Measurements from ENCODE around the gene PAWR.
"Not testable (repeated sequence)": the region's sequence is repeated elsewhere in the genome, so short reads cannot be mapped to it uniquely, and the experiment has no call there.

PAWR gene

GRCh38 chr12:79684338-79684737, 6.4 kb downstream of the PAWR start:
- H3K4me3 ChIP-seq (ENCODE audit: low read length); H3K9me3 ChIP-seq (ENCODE audit: insufficient read depth, low read depth, low read length); H3K27ac ChIP-seq (ENCODE audit: low read length); H3K9ac ChIP-seq (ENCODE audit: low read depth, low read length); H3K36me3 ChIP-seq (ENCODE audit: insufficient read depth, low read depth, low read length); H3K27me3 ChIP-seq (ENCODE audit: insufficient read depth, low read length): not testable (repeated sequence)
- H3K4me1 ChIP-seq (ENCODE audit: insufficient read depth, low read length) = peaks cover 42% of the 10 kb centered on the region

GRCh38 chr12:79682593-79682992, 8.2 kb downstream of the PAWR start:
- Histone ChIP-seq H3K9me3 (ENCODE audit: insufficient read depth, low read depth, low read length) (no peaks in the 10 kb centered on the region), H3K36me3 (ENCODE audit: insufficient read depth, low read depth, low read length) (peaks cover 5% of the 10 kb centered on the region), H3K27me3 (ENCODE audit: insufficient read depth, low read length) (no peaks in the 10 kb centered on the region), H3K4me1 (ENCODE audit: insufficient read depth, low read length) (peaks cover 52% of the 10 kb centered on the region), H3K4me3 (ENCODE audit: low read length) (no peak overlapping the region), H3K9ac (ENCODE audit: low read depth, low read length) (no peak overlapping the region), H3K27ac (ENCODE audit: low read length) (no peak overlapping the region)

- Histone ChIP-seq H3K9me3 (ENCODE audit: insufficient read depth, low read depth, low read length) (no peaks in the 10 kb centered on the region), H3K4me1 (ENCODE audit: insufficient read depth, low read length) (peaks cover 43% of the 10 kb centered on the region), H3K27me3 (ENCODE audit: insufficient read depth, low read length) (no peaks in the 10 kb centered on the region), H3K36me3 (ENCODE audit: insufficient read depth, low read depth, low read length) (no peaks in the 10 kb centered on the region; the same call in 1 of the 2 replicates), H3K27ac (ENCODE audit: low read length) (no peak overlapping the region), H3K4me3 (ENCODE audit: low read length) (no peak overlapping the region), H3K9ac (ENCODE audit: low read depth, low read length) (no peak overlapping the region)
Observed at GRCh38 chr12:79681008-79681590, 9.7 kb downstream of the PAWR start.

- H3K27ac ChIP-seq (ENCODE audit: low read length) = no peak overlapping the region
- no peaks in the 10 kb centered on the region for H3K27me3 ChIP-seq (ENCODE audit: insufficient read depth, low read length)
- no peak overlapping the region for H3K4me3 ChIP-seq (ENCODE audit: low read length)
- peaks cover 43% of the 10 kb centered on the region for H3K4me1 ChIP-seq (ENCODE audit: insufficient read depth, low read length)
- H3K36me3 ChIP-seq (ENCODE audit: insufficient read depth, low read depth, low read length) = no peaks in the 10 kb centered on the region; the same call in 1 of the 2 replicates
- H3K9ac ChIP-seq (ENCODE audit: low read depth, low read length) = no peak overlapping the region
- H3K9me3 ChIP-seq (ENCODE audit: insufficient read depth, low read depth, low read length) = no peaks in the 10 kb centered on the region
Observed at GRCh38 chr12:79680051-79680450, 10.7 kb downstream of the PAWR start.

- H3K27me3 ChIP-seq (ENCODE audit: insufficient read depth, low read length) = no peaks in the 10 kb centered on the region
- no peak overlapping the region for H3K4me3 ChIP-seq (ENCODE audit: low read length)
- no peaks in the 10 kb centered on the region for H3K36me3 ChIP-seq (ENCODE audit: insufficient read depth, low read depth, low read length)
- no peaks in the 10 kb centered on the region for H3K9me3 ChIP-seq (ENCODE audit: insufficient read depth, low read depth, low read length)
- H3K4me1 ChIP-seq (ENCODE audit: insufficient read depth, low read length) = peaks cover 48% of the 10 kb centered on the region
- H3K9ac ChIP-seq (ENCODE audit: low read depth, low read length) = no peak overlapping the region
- no peak overlapping the region for H3K27ac ChIP-seq (ENCODE audit: low read length)
Observed at GRCh38 chr12:79678306-79678705, 12.5 kb downstream of the PAWR start.

- Histone ChIP-seq H3K4me1 (ENCODE audit: insufficient read depth, low read length) (peaks cover 46% of the 10 kb centered on the region), H3K36me3 (ENCODE audit: insufficient read depth, low read depth, low read length) (no peaks in the 10 kb centered on the region), H3K27ac (ENCODE audit: low read length) (no peak overlapping the region), H3K9ac (ENCODE audit: low read depth, low read length) (no peak overlapping the region), H3K9me3 (ENCODE audit: insufficient read depth, low read depth, low read length) (no peaks in the 10 kb centered on the region), H3K4me3 (ENCODE audit: low read length) (no peak overlapping the region), H3K27me3 (ENCODE audit: insufficient read depth, low read length) (no peaks in the 10 kb centered on the region)
Observed at GRCh38 chr12:79677672-79678071, 13.1 kb downstream of the PAWR start.

GRCh38 chr12:79676579-79676978, 14.2 kb downstream of the PAWR start:
- H3K27ac ChIP-seq (ENCODE audit: low read length) = no peak overlapping the region
- no peaks in the 10 kb centered on the region for H3K36me3 ChIP-seq (ENCODE audit: insufficient read depth, low read depth, low read length)
- H3K4me3 ChIP-seq (ENCODE audit: low read length) = no peak overlapping the region
- H3K9ac ChIP-seq (ENCODE audit: low read depth, low read length) = no peak overlapping the region
- H3K4me1 ChIP-seq (ENCODE audit: insufficient read depth, low read length) = peaks cover 47% of the 10 kb centered on the region
- H3K27me3 ChIP-seq (ENCODE audit: insufficient read depth, low read length) = no peaks in the 10 kb centered on the region
- no peaks in the 10 kb centered on the region for H3K9me3 ChIP-seq (ENCODE audit: insufficient read depth, low read depth, low read length)

- Histone ChIP-seq H3K4me3 (ENCODE audit: low read length) (no peak overlapping the region), H3K36me3 (ENCODE audit: insufficient read depth, low read depth, low read length) (no peaks in the 10 kb centered on the region), H3K27ac (ENCODE audit: low read length) (no peak overlapping the region), H3K27me3 (ENCODE audit: insufficient read depth, low read length) (no peaks in the 10 kb centered on the region), H3K9ac (ENCODE audit: low read depth, low read length) (no peak overlapping the region), H3K9me3 (ENCODE audit: insufficient read depth, low read depth, low read length) (no peaks in the 10 kb centered on the region), H3K4me1 (ENCODE audit: insufficient read depth, low read length) (peaks cover 45% of the 10 kb centered on the region)
Observed at GRCh38 chr12:79674629-79675028, 16.1 kb downstream of the PAWR start.

- H3K27ac ChIP-seq (ENCODE audit: low read length) = no peak overlapping the region
- peak overlapping the region; percentile 35; the same call in 1 of the 2 replicates for H3K9ac ChIP-seq (ENCODE audit: low read depth, low read length)
- H3K4me1 ChIP-seq (ENCODE audit: insufficient read depth, low read length) = peaks cover 36% of the 10 kb centered on the region
- H3K36me3 ChIP-seq (ENCODE audit: insufficient read depth, low read depth, low read length) = peaks cover 3% of the 10 kb centered on the region; the same call in 1 of the 2 replicates
- H3K27me3 ChIP-seq (ENCODE audit: insufficient read depth, low read length) = no peaks in the 10 kb centered on the region
- no peaks in the 10 kb centered on the region for H3K9me3 ChIP-seq (ENCODE audit: insufficient read depth, low read depth, low read length)
- peak overlapping the region; percentile 3; the same call in 1 of the 2 replicates for H3K4me3 ChIP-seq (ENCODE audit: low read length)
Observed at GRCh38 chr12:79673354-79673753, 17.4 kb downstream of the PAWR start.

GRCh38 chr12:79668113-79668512, 22.7 kb downstream of the PAWR start:
- Histone ChIP-seq H3K9me3 (ENCODE audit: insufficient read depth, low read depth, low read length) (no peaks in the 10 kb centered on the region), H3K9ac (ENCODE audit: low read depth, low read length) (no peak overlapping the region), H3K27ac (ENCODE audit: low read length) (no peak overlapping the region), H3K27me3 (ENCODE audit: insufficient read depth, low read length) (no peaks in the 10 kb centered on the region), H3K36me3 (ENCODE audit: insufficient read depth, low read depth, low read length) (peaks cover 38% of the 10 kb centered on the region), H3K4me3 (ENCODE audit: low read length) (no peak overlapping the region), H3K4me1 (ENCODE audit: insufficient read depth, low read length) (peaks cover 23% of the 10 kb centered on the region)

- no peaks in the 10 kb centered on the region for H3K9me3 ChIP-seq (ENCODE audit: insufficient read depth, low read depth, low read length)
- H3K36me3 ChIP-seq (ENCODE audit: insufficient read depth, low read depth, low read length) = peaks cover 41% of the 10 kb centered on the region
- H3K27me3 ChIP-seq (ENCODE audit: insufficient read depth, low read length) = no peaks in the 10 kb centered on the region
- peaks cover 11% of the 10 kb centered on the region; the same call in 1 of the 2 replicates for H3K4me1 ChIP-seq (ENCODE audit: insufficient read depth, low read length)
- no peak overlapping the region for H3K27ac ChIP-seq (ENCODE audit: low read length)
- no peak overlapping the region for H3K9ac ChIP-seq (ENCODE audit: low read depth, low read length)
- H3K4me3 ChIP-seq (ENCODE audit: low read length) = no peak overlapping the region
Observed at GRCh38 chr12:79665212-79665887, 25.4 kb downstream of the PAWR start.

- no peaks in the 10 kb centered on the region for H3K9me3 ChIP-seq (ENCODE audit: insufficient read depth, low read depth, low read length)
- no peaks in the 10 kb centered on the region for H3K27me3 ChIP-seq (ENCODE audit: insufficient read depth, low read length)
- H3K9ac ChIP-seq (ENCODE audit: low read depth, low read length) = no peak overlapping the region
- H3K27ac ChIP-seq (ENCODE audit: low read length) = no peak overlapping the region
- peaks cover 6% of the 10 kb centered on the region; the same call in 1 of the 2 replicates for H3K4me1 ChIP-seq (ENCODE audit: insufficient read depth, low read length)
- no peak overlapping the region for H3K4me3 ChIP-seq (ENCODE audit: low read length)
- peaks cover 41% of the 10 kb centered on the region for H3K36me3 ChIP-seq (ENCODE audit: insufficient read depth, low read depth, low read length)
Observed at GRCh38 chr12:79664518-79664917, 26.2 kb downstream of the PAWR start.

All from iPS-20b (cell line).